Nephron progenitor cell (in vitro differentiated cells): ENCODE data around the gene SUV39H1.
"Not testable (repeated sequence)": the region's sequence is repeated elsewhere in the genome, so short reads cannot be mapped to it uniquely, and the experiment has no call there.

Experiments used
- DNase-seq: peaks from one replicate; pipeline ENCODE4 v3.0.0; 2021
- H3K27ac Mint-ChIP-seq: 2 replicates; pipeline ENCODE4 v1.8.0; 2021; ENCODE audit warnings: mild to moderate bottlenecking, moderate library complexity, mixed read lengths
- H3K27me3 Mint-ChIP-seq: 2 replicates; pipeline ENCODE4 v1.8.0; 2021; ENCODE audit warnings: mild to moderate bottlenecking, low read depth, mixed read lengths; ENCODE audit not compliant: poor library complexity
- H3K36me3 Mint-ChIP-seq: 2 replicates; pipeline ENCODE4 v1.8.0; 2021; ENCODE audit warnings: low read depth, mixed read lengths
- H3K4me1 Mint-ChIP-seq: 2 replicates; pipeline ENCODE4 v1.8.0; 2021; ENCODE audit warnings: mixed read lengths
- H3K4me3 Mint-ChIP-seq: 2 replicates; pipeline ENCODE4 v1.8.0; 2021; ENCODE audit warnings: mild to moderate bottlenecking, moderate library complexity, mixed read lengths
- H3K9me3 Mint-ChIP-seq: 2 replicates; pipeline ENCODE4 v1.8.0; 2021; ENCODE audit warnings: mild to moderate bottlenecking, moderate library complexity, mixed read lengths
- TF ChIP-seq, protein P1 (sequence below): fragments of 200-600 bp; sonication (generic); IDR thresholded peaks from 2 replicates; pipeline ENCODE4 v1.5.0; 2021; ENCODE audit warnings: antibody characterized with exemption

The SUV39H1 gene, protein sequence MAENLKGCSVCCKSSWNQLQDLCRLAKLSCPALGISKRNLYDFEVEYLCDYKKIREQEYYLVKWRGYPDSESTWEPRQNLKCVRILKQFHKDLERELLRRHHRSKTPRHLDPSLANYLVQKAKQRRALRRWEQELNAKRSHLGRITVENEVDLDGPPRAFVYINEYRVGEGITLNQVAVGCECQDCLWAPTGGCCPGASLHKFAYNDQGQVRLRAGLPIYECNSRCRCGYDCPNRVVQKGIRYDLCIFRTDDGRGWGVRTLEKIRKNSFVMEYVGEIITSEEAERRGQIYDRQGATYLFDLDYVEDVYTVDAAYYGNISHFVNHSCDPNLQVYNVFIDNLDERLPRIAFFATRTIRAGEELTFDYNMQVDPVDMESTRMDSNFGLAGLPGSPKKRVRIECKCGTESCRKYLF

GRCh38 chrX:48696301-48696908, at the start of gene SUV39H1:
Gene SUV39H1, plus strand, starts transcription at chrX:48696734. Its CDS starts 51 bp downstream, at chrX:48696785.
- peaks cover 41% of the 10 kb centered on the region for H3K4me1 Mint-ChIP-seq
- peaks cover 7% of the 10 kb centered on the region for H3K36me3 Mint-ChIP-seq
- peak within 1 kb of the TSS; percentile 89 for H3K4me3 Mint-ChIP-seq
- DNase-seq, result peak; percentile 80
- TF ChIP-seq, protein P1, sequence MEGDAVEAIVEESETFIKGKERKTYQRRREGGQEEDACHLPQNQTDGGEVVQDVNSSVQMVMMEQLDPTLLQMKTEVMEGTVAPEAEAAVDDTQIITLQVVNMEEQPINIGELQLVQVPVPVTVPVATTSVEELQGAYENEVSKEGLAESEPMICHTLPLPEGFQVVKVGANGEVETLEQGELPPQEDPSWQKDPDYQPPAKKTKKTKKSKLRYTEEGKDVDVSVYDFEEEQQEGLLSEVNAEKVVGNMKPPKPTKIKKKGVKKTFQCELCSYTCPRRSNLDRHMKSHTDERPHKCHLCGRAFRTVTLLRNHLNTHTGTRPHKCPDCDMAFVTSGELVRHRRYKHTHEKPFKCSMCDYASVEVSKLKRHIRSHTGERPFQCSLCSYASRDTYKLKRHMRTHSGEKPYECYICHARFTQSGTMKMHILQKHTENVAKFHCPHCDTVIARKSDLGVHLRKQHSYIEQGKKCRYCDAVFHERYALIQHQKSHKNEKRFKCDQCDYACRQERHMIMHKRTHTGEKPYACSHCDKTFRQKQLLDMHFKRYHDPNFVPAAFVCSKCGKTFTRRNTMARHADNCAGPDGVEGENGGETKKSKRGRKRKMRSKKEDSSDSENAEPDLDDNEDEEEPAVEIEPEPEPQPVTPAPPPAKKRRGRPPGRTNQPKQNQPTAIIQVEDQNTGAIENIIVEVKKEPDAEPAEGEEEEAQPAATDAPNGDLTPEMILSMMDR, result no peak
- H3K27ac Mint-ChIP-seq, result peak within 1 kb of the TSS; percentile 94
- peaks cover 3% of the 10 kb centered on the region for H3K27me3 Mint-ChIP-seq
- H3K9me3 Mint-ChIP-seq, result peaks cover 60% of the 10 kb centered on the region

GRCh38 chrX:48648336-48648751, 48.2 kb upstream of the SUV39H1 start:
- TF ChIP-seq, protein P1, result no peak
- Mint-ChIP-seq H3K36me3 (no peaks in the 10 kb centered on the region), H3K4me3 (no peak overlapping the region), H3K27me3 (peaks cover 7% of the 10 kb centered on the region), H3K4me1 (peaks cover 5% of the 10 kb centered on the region), H3K9me3 (peaks cover 31% of the 10 kb centered on the region), H3K27ac (no peak overlapping the region)
- DNase-seq, result peak; percentile 10

- DNase-seq, result no peak
- no peaks in the 10 kb centered on the region for H3K36me3 Mint-ChIP-seq
- peaks cover 13% of the 10 kb centered on the region for H3K27me3 Mint-ChIP-seq
- H3K4me1 Mint-ChIP-seq, result peaks cover 5% of the 10 kb centered on the region
- peaks cover 35% of the 10 kb centered on the region for H3K9me3 Mint-ChIP-seq
- no peak overlapping the region for H3K27ac Mint-ChIP-seq
- TF ChIP-seq, protein P1, result no peak
- no peak overlapping the region for H3K4me3 Mint-ChIP-seq
Observed at GRCh38 chrX:48649102-48649501, 47.4 kb upstream of the SUV39H1 start.

GRCh38 chrX:48652055-48652579, 44.4 kb upstream of the SUV39H1 start:
- DNase-seq, H3K27ac Mint-ChIP-seq, H3K36me3 Mint-ChIP-seq, H3K4me1 Mint-ChIP-seq, H3K4me3 Mint-ChIP-seq: not testable (repeated sequence)
- peaks cover 17% of the 10 kb centered on the region for H3K27me3 Mint-ChIP-seq
- peaks cover 51% of the 10 kb centered on the region for H3K9me3 Mint-ChIP-seq

GRCh38 chrX:48654746-48655145, 41.8 kb upstream of the SUV39H1 start:
- Mint-ChIP-seq H3K9me3 (peaks cover 48% of the 10 kb centered on the region), H3K4me3 (peak overlapping the region; percentile 62), H3K27me3 (peaks cover 17% of the 10 kb centered on the region)
- H3K27ac Mint-ChIP-seq, DNase-seq, H3K36me3 Mint-ChIP-seq, H3K4me1 Mint-ChIP-seq: not testable (repeated sequence)

DNA sequence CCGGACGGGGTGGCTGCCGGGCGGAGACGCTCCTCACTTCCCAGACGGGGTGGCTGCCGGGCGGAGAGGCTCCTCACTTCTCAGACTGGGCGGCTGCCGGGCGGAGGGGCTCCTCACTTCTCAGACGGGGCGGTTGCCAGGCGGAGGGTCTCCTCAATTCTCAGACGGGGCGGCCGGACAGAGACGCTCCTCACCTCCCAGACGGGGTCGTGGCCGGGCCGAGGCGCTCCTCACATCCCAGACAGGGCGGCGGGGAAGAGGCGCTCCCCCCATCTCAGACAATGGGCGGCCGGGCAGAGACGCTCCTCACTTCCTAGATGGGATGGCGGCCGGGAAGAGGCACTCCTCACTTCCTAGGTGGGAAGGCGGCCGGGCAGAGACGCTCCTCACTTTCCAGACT, 36.8 kb upstream of the SUV39H1 start:
- H3K27ac Mint-ChIP-seq, DNase-seq, H3K4me1 Mint-ChIP-seq, H3K36me3 Mint-ChIP-seq, H3K27me3 Mint-ChIP-seq, H3K4me3 Mint-ChIP-seq: not testable (repeated sequence)
- peaks cover 57% of the 10 kb centered on the region for H3K9me3 Mint-ChIP-seq

- H3K9me3 Mint-ChIP-seq, result peaks cover 47% of the 10 kb centered on the region
- no peak overlapping the region for H3K4me3 Mint-ChIP-seq
- peaks cover 3% of the 10 kb centered on the region for H3K27me3 Mint-ChIP-seq
- H3K4me1 Mint-ChIP-seq, result peaks cover 1% of the 10 kb centered on the region
- TF ChIP-seq, protein P1, result no peak
- no peak for DNase-seq
- H3K27ac Mint-ChIP-seq, result no peak overlapping the region
- H3K36me3 Mint-ChIP-seq, result peaks cover 10% of the 10 kb centered on the region
Observed at GRCh38 chrX:48663241-48663640, 33.3 kb upstream of the SUV39H1 start.
